ENCODE results near the gene NUP62.

Gene NUP62

DNA sequence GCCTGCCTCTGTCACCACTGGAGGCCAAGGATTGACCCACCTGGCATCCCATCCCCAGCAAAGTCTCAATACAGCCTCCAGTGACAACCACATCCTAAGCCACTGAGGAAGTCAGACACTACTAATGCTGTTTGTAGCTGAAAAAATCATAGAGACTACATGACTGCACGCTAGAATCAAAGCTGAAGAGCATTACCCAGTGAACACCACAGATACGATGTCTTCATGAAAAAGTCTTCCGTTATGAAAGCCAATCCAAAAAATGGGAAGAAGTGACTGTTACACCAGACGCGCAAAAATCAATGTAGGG, 11.1 kb upstream of the NUP62 start:
- Histone ChIP-seq H2BK120ac (ENCODE audit: low read depth, low read length) (no peak overlapping the region), H3K9ac (ENCODE audit: low read length) (no peak overlapping the region), H3K36me3 (ENCODE audit: control insufficient read depth in 1 of 2, insufficient read depth in 2 of 2, low read depth in 1 of 2, low read length in 2 of 2) (no peaks in the 10 kb centered on the region), H3K79me1 (replicated peaks; ENCODE audit: low read length, poor library complexity, severe bottlenecking) (no peaks in the 10 kb centered on the region), H3K4me2 (ENCODE audit: low read length, poor library complexity, severe bottlenecking) (no peak overlapping the region), H3K18ac (ENCODE audit: low read depth in 1 of 2, low read length in 2 of 2) (no peak overlapping the region), H3K27me3 (ENCODE audit: control insufficient read depth in 1 of 2, insufficient read depth in 1 of 2, low read length in 2 of 2) (peaks cover 0 to 51% of the 10 kb centered on the region in 2 experiments), H2BK12ac (ENCODE audit: low read length in 2 of 2) (no peak overlapping the region), H3K14ac (ENCODE audit: low read length in 2 of 2) (no peak overlapping the region), H2AK5ac (ENCODE audit: low read length, severe bottlenecking) (no peak overlapping the region), H2BK5ac (ENCODE audit: low read depth, low read length, poor library complexity, severe bottlenecking) (no peak overlapping the region), H2AFZ (ENCODE audit: low read depth, low read length) (no peak overlapping the region), H3K9me3 (ENCODE audit: control insufficient read depth, low read length) (no peaks in the 10 kb centered on the region), H4K91ac (ENCODE audit: low read length) (no peak overlapping the region), H2BK15ac (ENCODE audit: low read depth, poor library complexity, severe bottlenecking) (no peak overlapping the region), H3K23ac (ENCODE audit: low read length in 2 of 2) (no peak overlapping the region), H4K8ac (ENCODE audit: low read length) (no peak overlapping the region), H3K27ac (ENCODE audit: low read length, poor library complexity, severe bottlenecking) (no peak overlapping the region), H3K4me3 (ENCODE audit: insufficient read depth in 1 of 2, low read depth in 1 of 2, low read length in 2 of 2) (no peak overlapping the region), H3K4me1 (ENCODE audit: control insufficient read depth, insufficient read depth, low read depth, low read length) (peaks cover 6% of the 10 kb centered on the region), H3K4ac (ENCODE audit: low read depth in 1 of 2, low read length in 2 of 2) (no peak overlapping the region)
- DNase-seq, result no peak
- 91% methylated on average over 5 of the region's 5 CpGs for WGBS

DNA sequence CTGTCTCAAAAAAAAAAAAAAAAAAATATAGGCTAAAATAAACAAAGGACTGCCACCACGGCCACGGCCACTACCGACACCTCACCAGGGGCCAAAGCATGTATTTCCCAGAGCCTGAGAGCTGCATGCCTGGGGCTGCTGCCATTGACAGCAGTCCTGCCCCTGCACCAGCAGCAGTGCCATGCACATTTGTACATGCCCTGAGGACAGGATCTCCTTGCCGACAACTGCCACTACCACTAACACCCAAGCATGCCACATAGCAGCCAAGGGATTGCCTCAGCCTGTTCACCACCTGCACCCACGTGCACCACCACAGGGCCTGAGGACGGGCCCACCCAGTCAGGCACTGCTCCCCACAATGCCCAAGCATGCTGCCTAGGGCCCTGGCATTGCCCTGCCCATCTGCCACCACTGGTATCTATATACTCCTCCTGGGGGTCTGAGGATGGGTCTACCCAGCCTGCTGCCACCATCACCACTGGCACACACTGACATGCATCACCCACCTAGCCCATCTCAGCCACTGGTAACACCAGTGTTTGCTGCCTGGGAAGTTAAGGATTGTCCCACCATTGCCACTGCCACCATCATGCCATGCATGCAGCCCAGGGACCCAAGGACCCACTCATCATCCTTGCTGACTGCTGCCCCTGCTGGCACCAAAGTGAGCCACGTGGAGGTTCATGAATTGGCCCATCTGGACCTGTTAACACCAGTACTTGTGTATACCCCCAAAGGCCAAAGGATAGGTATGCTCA, 10.6 kb upstream of the NUP62 start:
- Histone ChIP-seq H2BK15ac (ENCODE audit: low read depth, poor library complexity, severe bottlenecking) (no peak overlapping the region), H3K23ac (ENCODE audit: low read length in 2 of 2) (no peak overlapping the region), H3K18ac (ENCODE audit: low read depth in 1 of 2, low read length in 2 of 2) (no peak overlapping the region), H3K4me3 (ENCODE audit: insufficient read depth in 1 of 2, low read depth in 1 of 2, low read length in 2 of 2) (no peak overlapping the region), H3K14ac (ENCODE audit: low read length in 2 of 2) (peak overlapping the region in 1 of 2 experiments; percentile 66), H3K27ac (ENCODE audit: low read length, poor library complexity, severe bottlenecking) (no peak overlapping the region), H2BK120ac (ENCODE audit: low read depth, low read length) (no peak overlapping the region), H2AFZ (ENCODE audit: low read depth, low read length) (no peak overlapping the region), H3K27me3 (ENCODE audit: control insufficient read depth in 1 of 2, insufficient read depth in 1 of 2, low read length in 2 of 2) (peaks cover 0 to 49% of the 10 kb centered on the region in 2 experiments), H2AK5ac (ENCODE audit: low read length, severe bottlenecking) (no peak overlapping the region), H2BK5ac (ENCODE audit: low read depth, low read length, poor library complexity, severe bottlenecking) (no peak overlapping the region), H3K9me3 (ENCODE audit: control insufficient read depth, low read length) (no peaks in the 10 kb centered on the region), H3K4me1 (ENCODE audit: control insufficient read depth, insufficient read depth, low read depth, low read length) (peaks cover 6% of the 10 kb centered on the region), H3K9ac (ENCODE audit: low read length) (no peak overlapping the region), H4K91ac (ENCODE audit: low read length) (no peak overlapping the region), H3K79me1 (replicated peaks; ENCODE audit: low read length, poor library complexity, severe bottlenecking) (no peaks in the 10 kb centered on the region), H3K4me2 (ENCODE audit: low read length, poor library complexity, severe bottlenecking) (no peak overlapping the region), H4K8ac (ENCODE audit: low read length) (no peak overlapping the region), H2BK12ac (ENCODE audit: low read length in 2 of 2) (no peak overlapping the region), H3K36me3 (ENCODE audit: control insufficient read depth in 1 of 2, insufficient read depth in 2 of 2, low read depth in 1 of 2, low read length in 2 of 2) (no peaks in the 10 kb centered on the region), H3K4ac (ENCODE audit: low read depth in 1 of 2, low read length in 2 of 2) (no peak overlapping the region)
- DNase-seq, result no peak
- WGBS, result 70% methylated on average over 7 of the region's 7 CpGs

DNA sequence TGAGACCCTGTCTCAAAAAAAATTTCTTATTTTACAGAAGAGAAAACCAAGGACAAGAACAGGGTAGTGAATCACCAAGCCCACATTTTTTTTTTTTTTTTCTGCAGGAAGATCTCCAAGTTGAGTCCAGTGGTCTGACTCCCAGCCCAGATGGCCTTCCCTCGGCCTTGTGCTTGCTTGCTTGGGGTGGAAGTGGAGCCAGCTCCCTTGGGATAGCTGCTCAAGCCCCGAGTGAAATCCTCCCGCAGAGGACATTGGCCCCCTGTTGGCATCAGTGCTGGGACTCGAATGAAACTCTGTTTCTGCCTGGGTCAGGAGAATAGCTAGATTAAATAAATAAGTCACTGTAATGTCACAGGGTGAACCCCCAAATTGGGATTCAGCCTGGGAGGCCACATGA, 9.4 kb upstream of the NUP62 start:
- no peak overlapping the region for H3K4me2 ChIP-seq (ENCODE audit: low read length, poor library complexity, severe bottlenecking)
- H4K91ac ChIP-seq (ENCODE audit: low read length), result no peak overlapping the region
- H3K4me3 ChIP-seq (ENCODE audit: insufficient read depth in 1 of 2, low read depth in 1 of 2, low read length in 2 of 2), result no peak overlapping the region
- H4K8ac ChIP-seq (ENCODE audit: low read length), result no peak overlapping the region
- H2AK5ac ChIP-seq (ENCODE audit: low read length, severe bottlenecking), result no peak overlapping the region
- no peak overlapping the region for H2BK120ac ChIP-seq (ENCODE audit: low read depth, low read length)
- no peak overlapping the region for H2BK15ac ChIP-seq (ENCODE audit: low read depth, poor library complexity, severe bottlenecking)
- peaks cover under 1% of the 10 kb centered on the region for H3K79me1 ChIP-seq (replicated peaks; ENCODE audit: low read length, poor library complexity, severe bottlenecking)
- no peak overlapping the region for H3K23ac ChIP-seq (ENCODE audit: low read length in 2 of 2)
- no peak overlapping the region for H2AFZ ChIP-seq (ENCODE audit: low read depth, low read length)
- H3K14ac ChIP-seq (ENCODE audit: low read length in 2 of 2), result no peak overlapping the region
- no peak for DNase-seq
- no peak overlapping the region for H2BK5ac ChIP-seq (ENCODE audit: low read depth, low read length, poor library complexity, severe bottlenecking)
- H3K27me3 ChIP-seq (ENCODE audit: control insufficient read depth in 1 of 2, insufficient read depth in 1 of 2, low read length in 2 of 2), result peaks cover 0 to 40% of the 10 kb centered on the region in 2 experiments
- H3K27ac ChIP-seq (ENCODE audit: low read length, poor library complexity, severe bottlenecking), result no peak overlapping the region
- H3K4me1 ChIP-seq (ENCODE audit: control insufficient read depth, insufficient read depth, low read depth, low read length), result peaks cover 6% of the 10 kb centered on the region
- no peak overlapping the region for H3K4ac ChIP-seq (ENCODE audit: low read depth in 1 of 2, low read length in 2 of 2)
- no peak overlapping the region for H3K18ac ChIP-seq (ENCODE audit: low read depth in 1 of 2, low read length in 2 of 2)
- peaks cover 0 to 3% of the 10 kb centered on the region in 2 experiments for H3K36me3 ChIP-seq (ENCODE audit: control insufficient read depth in 1 of 2, insufficient read depth in 2 of 2, low read depth in 1 of 2, low read length in 2 of 2)
- H2BK12ac ChIP-seq (ENCODE audit: low read length in 2 of 2), result no peak overlapping the region
- H3K9me3 ChIP-seq (ENCODE audit: control insufficient read depth, low read length), result no peaks in the 10 kb centered on the region
- WGBS, result 87% methylated on average over 4 of the region's 4 CpGs
- H3K9ac ChIP-seq (ENCODE audit: low read length), result no peak overlapping the region

DNA sequence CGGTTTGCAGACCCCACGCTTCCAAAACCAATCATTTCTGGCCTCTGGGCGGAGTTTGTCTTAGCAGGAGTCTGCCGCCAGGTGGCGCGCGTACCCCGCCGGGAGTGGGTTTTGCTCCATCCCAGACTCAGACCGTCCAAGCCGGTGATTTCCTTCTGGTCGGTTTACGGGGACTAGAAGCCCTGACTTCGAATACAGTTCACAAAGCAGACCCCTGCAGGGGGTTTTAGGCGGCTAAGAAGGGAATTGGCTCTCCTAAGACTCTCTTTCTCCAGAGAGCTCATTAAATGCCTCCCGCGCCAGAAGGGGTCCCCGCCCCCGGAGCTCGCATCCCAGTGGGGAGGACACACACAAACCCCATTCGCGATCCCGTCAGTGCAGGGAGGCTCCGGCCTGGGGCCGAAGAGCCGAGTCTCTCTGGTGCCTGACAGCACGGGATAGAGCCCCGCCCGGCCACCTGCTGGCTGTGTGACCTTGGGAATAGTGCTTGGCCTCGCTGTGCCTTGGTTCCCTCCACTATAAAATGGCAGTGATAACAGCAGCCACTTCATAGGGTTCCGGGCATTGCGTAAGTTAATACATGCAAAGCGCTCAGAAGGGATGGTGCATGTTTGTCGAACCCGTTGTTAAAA, 8.6 kb upstream of the NUP62 start:
- no peak overlapping the region for H2AK5ac ChIP-seq (ENCODE audit: low read length, severe bottlenecking)
- H2BK12ac ChIP-seq (ENCODE audit: low read length in 2 of 2), result no peak overlapping the region
- DNase-seq, result peak; percentile 66
- H3K14ac ChIP-seq (ENCODE audit: low read length in 2 of 2), result no peak overlapping the region
- peak overlapping the region in 1 of 2 experiments; percentile 67 for H3K4me3 ChIP-seq (ENCODE audit: insufficient read depth in 1 of 2, low read depth in 1 of 2, low read length in 2 of 2)
- H3K23ac ChIP-seq (ENCODE audit: low read length in 2 of 2), result peak overlapping the region in 1 of 2 experiments; percentile 23
- peak overlapping the region; percentile 61 for H2AFZ ChIP-seq (ENCODE audit: low read depth, low read length)
- H3K4ac ChIP-seq (ENCODE audit: low read depth in 1 of 2, low read length in 2 of 2), result no peak overlapping the region
- peaks cover 8% of the 10 kb centered on the region for H3K4me1 ChIP-seq (ENCODE audit: control insufficient read depth, insufficient read depth, low read depth, low read length)
- peak overlapping the region; percentile 69 for H3K4me2 ChIP-seq (ENCODE audit: low read length, poor library complexity, severe bottlenecking)
- no peak overlapping the region for H2BK15ac ChIP-seq (ENCODE audit: low read depth, poor library complexity, severe bottlenecking)
- no peak overlapping the region for H3K18ac ChIP-seq (ENCODE audit: low read depth in 1 of 2, low read length in 2 of 2)
- H3K36me3 ChIP-seq (ENCODE audit: control insufficient read depth in 1 of 2, insufficient read depth in 2 of 2, low read depth in 1 of 2, low read length in 2 of 2), result peaks cover 7 to 10% of the 10 kb centered on the region in 2 experiments
- H4K91ac ChIP-seq (ENCODE audit: low read length), result no peak overlapping the region
- H3K9me3 ChIP-seq (ENCODE audit: control insufficient read depth, low read length), result no peaks in the 10 kb centered on the region
- H3K9ac ChIP-seq (ENCODE audit: low read length), result peak overlapping the region; percentile 65
- peaks cover 0 to 32% of the 10 kb centered on the region in 2 experiments for H3K27me3 ChIP-seq (ENCODE audit: control insufficient read depth in 1 of 2, insufficient read depth in 1 of 2, low read length in 2 of 2)
- H2BK120ac ChIP-seq (ENCODE audit: low read depth, low read length), result no peak overlapping the region
- peaks cover 5% of the 10 kb centered on the region for H3K79me1 ChIP-seq (replicated peaks; ENCODE audit: low read length, poor library complexity, severe bottlenecking)
- 26% methylated on average over 35 of the region's 35 CpGs for WGBS
- H3K27ac ChIP-seq (ENCODE audit: low read length, poor library complexity, severe bottlenecking), result no peak overlapping the region
- no peak overlapping the region for H2BK5ac ChIP-seq (ENCODE audit: low read depth, low read length, poor library complexity, severe bottlenecking)
- no peak overlapping the region for H4K8ac ChIP-seq (ENCODE audit: low read length)

Measured in mesenchymal stem cell (in vitro differentiated cells and primary cell).